ENCODE data around the gene KCNQ1OT1.
A peak's percentile ranks its signal among the peaks of the same experiment; 100 is the strongest.

Gene KCNQ1OT1

GRCh38 chr11:2691355-2691761 is 8.4 kb downstream of the KCNQ1OT1 start:
- no peak overlapping the region for H3K4me3 ChIP-seq (ENCODE audit: low read depth, low read length)
- ChIA-PET CTCF (interaction anchor here (0.5 to 1.3 kb wide), 4 partner anchors 12 to 238 kb away, joined by 3 read pairs; no protein-coding TSS in a partner anchor), POLR2A (interaction anchor here (2.4 kb wide), 1 partner anchor 8 kb away, joined by 12 read pairs; the partner anchor contains the start of gene KCNQ1OT1)
- H3K9me3 ChIP-seq (ENCODE audit: control insufficient read depth, insufficient read depth, low read depth, low read length) = no peaks in the 10 kb centered on the region
- H3K36me3 ChIP-seq (ENCODE audit: control insufficient read depth in 2 of 2, insufficient read depth in 1 of 2, low read length in 2 of 2) = peaks cover 0 to 66% of the 10 kb centered on the region in 2 experiments; a peak in 1 of 3 replicates
- H3K27ac ChIP-seq (ENCODE audit: extremely low read depth, low read depth, low read length) = no peak overlapping the region
- TF ChIP-seq ZNF623 (tag by site-specific recombination; IDR thresholded peaks at IDR 0.05) = no peak
- TF ChIP-seq ZNF169 (tag by site-specific recombination; IDR thresholded peaks at IDR 0.05) = no peak
- peak; percentile 20; the same call in 1 of the 2 replicates for TF ChIP-seq GLIS1 (tag by site-specific recombination; IDR thresholded peaks at IDR 0.05)
- H3K4me1 ChIP-seq (ENCODE audit: control insufficient read depth, insufficient read depth, low read length) = no peaks in the 10 kb centered on the region; the same call in 1 of the 2 replicates

GRCh38 chr11:2690596-2691354 is 9.0 kb downstream of the KCNQ1OT1 start:
- CTCF ChIA-PET = interaction anchor here (0.5 to 1.3 kb wide), 4 partner anchors 11 to 239 kb away, joined by 3 read pairs; no protein-coding TSS in a partner anchor
- TF ChIP-seq ZNF48 (tag by site-specific recombination; IDR thresholded peaks at IDR 0.05) = no peak
- TF ChIP-seq ZNF184 (tag by site-specific recombination; IDR thresholded peaks at IDR 0.05) = no peak
- no peak for TF ChIP-seq SETDB1 (IDR thresholded peaks at IDR 0.05; ENCODE audit: insufficient read length, low read length)
- no peak for TF ChIP-seq ZNF777 (tag by site-specific recombination; IDR thresholded peaks at IDR 0.05; ENCODE audit: borderline replicate concordance)
- TF ChIP-seq PRDM10 (tag by site-specific recombination; IDR thresholded peaks at IDR 0.05) = no peak
- TF ChIP-seq TRIM28 (IDR thresholded peaks at IDR 0.05; ENCODE audit: borderline replicate concordance, low read length) = no peak
- TF ChIP-seq ZNF121 (tag by site-specific recombination; IDR thresholded peaks at IDR 0.05) = no peak
- TF ChIP-seq ZNF266 (tag by site-specific recombination; IDR thresholded peaks at IDR 0.05; ENCODE audit: low read depth) = no peak
- H3K27ac ChIP-seq (ENCODE audit: extremely low read depth, low read depth, low read length) = no peak overlapping the region
- H3K9me3 ChIP-seq (ENCODE audit: control insufficient read depth, insufficient read depth, low read depth, low read length) = no peaks in the 10 kb centered on the region
- POLR2A ChIA-PET = interaction anchor here (2.4 kb wide), 1 partner anchor 9 kb away, joined by 12 read pairs; the partner anchor contains the start of gene KCNQ1OT1
- no peak overlapping the region for H3K4me3 ChIP-seq (ENCODE audit: low read depth, low read length)
- peaks cover 0 to 65% of the 10 kb centered on the region in 2 experiments; a peak in 1 of 3 replicates for H3K36me3 ChIP-seq (ENCODE audit: control insufficient read depth in 2 of 2, insufficient read depth in 1 of 2, low read length in 2 of 2)
- H3K4me1 ChIP-seq (ENCODE audit: control insufficient read depth, insufficient read depth, low read length) = no peaks in the 10 kb centered on the region; the same call in 1 of the 2 replicates

- no peaks in the 10 kb centered on the region; the same call in 1 of the 2 replicates for H3K4me1 ChIP-seq (ENCODE audit: control insufficient read depth, insufficient read depth, low read length)
- no peak overlapping the region for H3K27ac ChIP-seq (ENCODE audit: extremely low read depth, low read depth, low read length)
- H3K36me3 ChIP-seq (ENCODE audit: control insufficient read depth in 2 of 2, insufficient read depth in 1 of 2, low read length in 2 of 2) = peaks cover 0 to 74% of the 10 kb centered on the region in 2 experiments; a peak in 1 of 3 replicates
- H3K9me3 ChIP-seq (ENCODE audit: control insufficient read depth, insufficient read depth, low read depth, low read length) = no peaks in the 10 kb centered on the region
- CTCF ChIA-PET = interaction anchor here (0.6 to 1.2 kb wide), 2 partner anchors 202 to 527 kb away, joined by 3 read pairs; no protein-coding TSS in a partner anchor
- POLR2A ChIA-PET = interaction anchor here (2.4 kb wide), 1 partner anchor 10 kb away, joined by 12 read pairs; the partner anchor contains the start of gene KCNQ1OT1
- H3K4me3 ChIP-seq (ENCODE audit: low read depth, low read length) = no peak overlapping the region
- TF ChIP-seq ZSCAN18 (tag by site-specific recombination; IDR thresholded peaks at IDR 0.05) = no peak
- TF ChIP-seq, protein P1, sequence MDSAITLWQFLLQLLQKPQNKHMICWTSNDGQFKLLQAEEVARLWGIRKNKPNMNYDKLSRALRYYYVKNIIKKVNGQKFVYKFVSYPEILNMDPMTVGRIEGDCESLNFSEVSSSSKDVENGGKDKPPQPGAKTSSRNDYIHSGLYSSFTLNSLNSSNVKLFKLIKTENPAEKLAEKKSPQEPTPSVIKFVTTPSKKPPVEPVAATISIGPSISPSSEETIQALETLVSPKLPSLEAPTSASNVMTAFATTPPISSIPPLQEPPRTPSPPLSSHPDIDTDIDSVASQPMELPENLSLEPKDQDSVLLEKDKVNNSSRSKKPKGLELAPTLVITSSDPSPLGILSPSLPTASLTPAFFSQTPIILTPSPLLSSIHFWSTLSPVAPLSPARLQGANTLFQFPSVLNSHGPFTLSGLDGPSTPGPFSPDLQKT (IDR thresholded peaks at IDR 0.05; ENCODE audit: borderline replicate concordance, low read depth, low read length) = no peak
- no peak for TF ChIP-seq ZBTB17 (tag by site-specific recombination; IDR thresholded peaks at IDR 0.05)
- TF ChIP-seq, protein P2, sequence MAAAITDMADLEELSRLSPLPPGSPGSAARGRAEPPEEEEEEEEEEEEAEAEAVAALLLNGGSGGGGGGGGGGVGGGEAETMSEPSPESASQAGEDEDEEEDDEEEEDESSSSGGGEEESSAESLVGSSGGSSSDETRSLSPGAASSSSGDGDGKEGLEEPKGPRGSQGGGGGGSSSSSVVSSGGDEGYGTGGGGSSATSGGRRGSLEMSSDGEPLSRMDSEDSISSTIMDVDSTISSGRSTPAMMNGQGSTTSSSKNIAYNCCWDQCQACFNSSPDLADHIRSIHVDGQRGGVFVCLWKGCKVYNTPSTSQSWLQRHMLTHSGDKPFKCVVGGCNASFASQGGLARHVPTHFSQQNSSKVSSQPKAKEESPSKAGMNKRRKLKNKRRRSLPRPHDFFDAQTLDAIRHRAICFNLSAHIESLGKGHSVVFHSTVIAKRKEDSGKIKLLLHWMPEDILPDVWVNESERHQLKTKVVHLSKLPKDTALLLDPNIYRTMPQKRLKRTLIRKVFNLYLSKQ (tag by site-specific recombination; IDR thresholded peaks at IDR 0.05; ENCODE audit: borderline replicate concordance) = no peak
- TF ChIP-seq ZNF391 (tag by site-specific recombination; IDR thresholded peaks at IDR 0.05; ENCODE audit: borderline replicate concordance, low read depth) = no peak
- TF ChIP-seq ZSCAN5A (tag by site-specific recombination; IDR thresholded peaks at IDR 0.05) = no peak
- TF ChIP-seq ZEB2 (tag by site-specific recombination; IDR thresholded peaks at IDR 0.05) = no peak
- TF ChIP-seq TRIM28 (IDR thresholded peaks at IDR 0.05; ENCODE audit: borderline replicate concordance, low read length) = no peak
Observed at GRCh38 chr11:2689651-2690575, 9.9 kb downstream of the KCNQ1OT1 start.

Measured in HEK293 (cell line).